ENCODE data around the gene SCN5A.
A peak's percentile ranks its signal among the peaks of the same experiment; 100 is the strongest.

Gene SCN5A

GRCh38 chr3:38605981-38606380 lies 43.5 kb downstream of the SCN5A start:
- no peak overlapping the region for H3K27ac ChIP-seq
- H4K20me1 ChIP-seq: peaks cover 0 to 4% (median 0%) of the 10 kb centered on the region in 11 experiments; a peak in 1 of 22 replicates
- H3K36me3 ChIP-seq: no peaks in the 10 kb centered on the region
- H3K27me3 ChIP-seq: no peaks in the 10 kb centered on the region
- TF ChIP-seq Cebpa-rat (IDR thresholded peaks at IDR 0.05): no peak
- no peak overlapping the region for H3K9ac ChIP-seq
- peak overlapping the region in 1 of 11 experiments; percentile 44; a peak in 2 of 22 replicates for H3K4me2 ChIP-seq
- peaks cover 7 to 40% (median 30%) of the 10 kb centered on the region in 10 experiments; a peak in 17 of 20 replicates for H3K4me1 ChIP-seq
- no peak overlapping the region for H3K4me3 ChIP-seq
- H3K9me3 ChIP-seq (replicated peaks in 1 of 11): peaks cover 0 to 2% (median 0%) of the 10 kb centered on the region in 11 experiments; a peak in 1 of 22 replicates

GRCh38 chr3:38604246-38604645 lies 45.2 kb downstream of the SCN5A start:
- no peak overlapping the region for H3K4me3 ChIP-seq
- peaks cover 7 to 32% (median 25%) of the 10 kb centered on the region in 10 experiments; a peak in 17 of 20 replicates for H3K4me1 ChIP-seq
- peaks cover 0 to 7% (median 0%) of the 10 kb centered on the region in 11 experiments; a peak in 1 of 22 replicates for H3K9me3 ChIP-seq (replicated peaks in 1 of 11)
- H4K20me1 ChIP-seq: peaks cover 0 to 4% (median 0%) of the 10 kb centered on the region in 11 experiments; a peak in 1 of 22 replicates
- H3K27me3 ChIP-seq: no peaks in the 10 kb centered on the region
- no peak overlapping the region for H3K9ac ChIP-seq
- H3K4me2 ChIP-seq: no peak overlapping the region
- H3K36me3 ChIP-seq: no peaks in the 10 kb centered on the region
- no peak for TF ChIP-seq Cebpa-rat (IDR thresholded peaks at IDR 0.05)
- H3K27ac ChIP-seq: no peak overlapping the region

GRCh38 chr3:38603731-38604131 lies 45.8 kb downstream of the SCN5A start:
- peaks cover 0 to 7% (median 0%) of the 10 kb centered on the region in 11 experiments; a peak in 1 of 22 replicates for H3K9me3 ChIP-seq (replicated peaks in 1 of 11)
- no peaks in the 10 kb centered on the region for H3K36me3 ChIP-seq
- H3K27me3 ChIP-seq: no peaks in the 10 kb centered on the region
- H3K4me1 ChIP-seq: peaks cover 7 to 27% (median 23%) of the 10 kb centered on the region in 10 experiments; a peak in 17 of 20 replicates
- H3K27ac ChIP-seq: no peak overlapping the region
- H3K4me3 ChIP-seq: no peak overlapping the region
- peaks cover 0 to 4% (median 0%) of the 10 kb centered on the region in 11 experiments; a peak in 1 of 22 replicates for H4K20me1 ChIP-seq
- H3K9ac ChIP-seq: no peak overlapping the region
- TF ChIP-seq Cebpa-rat (IDR thresholded peaks at IDR 0.05): no peak
- H3K4me2 ChIP-seq: no peak overlapping the region

GRCh38 chr3:38602576-38603250 lies 46.8 kb downstream of the SCN5A start:
- peaks cover 0 to 4% (median 0%) of the 10 kb centered on the region in 11 experiments; a peak in 1 of 22 replicates for H4K20me1 ChIP-seq

GRCh38 chr3:38601956-38602550 lies 47.4 kb downstream of the SCN5A start:
- Histone ChIP-seq H3K9ac (no peak overlapping the region), H3K27me3 (no peaks in the 10 kb centered on the region), H4K20me1 (peaks cover 0 to 4% (median 0%) of the 10 kb centered on the region in 11 experiments; a peak in 1 of 22 replicates), H3K4me3 (no peak overlapping the region), H3K4me1 (peaks cover 7 to 10% (median 8%) of the 10 kb centered on the region in 10 experiments; a peak in 16 of 20 replicates), H3K9me3 (replicated peaks in 1 of 11) (peaks cover 0 to 7% (median 0%) of the 10 kb centered on the region in 11 experiments; a peak in 1 of 22 replicates), H3K36me3 (no peaks in the 10 kb centered on the region), H3K4me2 (no peak overlapping the region), H3K27ac (no peak overlapping the region)
- no peak for TF ChIP-seq Cebpa-rat (IDR thresholded peaks at IDR 0.05)

More at GRCh38 chr3:38602576-38603250, 46.8 kb downstream of the SCN5A start:
- no peak for TF ChIP-seq Cebpa-rat (IDR thresholded peaks at IDR 0.05)
- H3K9ac ChIP-seq: no peak overlapping the region
- no peak overlapping the region for H3K4me2 ChIP-seq
- no peaks in the 10 kb centered on the region for H3K27me3 ChIP-seq
- no peaks in the 10 kb centered on the region for H3K36me3 ChIP-seq
- no peak overlapping the region for H3K4me3 ChIP-seq
- peaks cover 7 to 16% (median 13%) of the 10 kb centered on the region in 10 experiments; a peak in 16 of 20 replicates for H3K4me1 ChIP-seq
- peaks cover 0 to 7% (median 0%) of the 10 kb centered on the region in 11 experiments; a peak in 1 of 22 replicates for H3K9me3 ChIP-seq (replicated peaks in 1 of 11)
- no peak overlapping the region for H3K27ac ChIP-seq

- no peak for TF ChIP-seq Cebpa-rat (IDR thresholded peaks at IDR 0.05)
- H3K4me2 ChIP-seq: no peak overlapping the region
- H3K4me3 ChIP-seq: no peak overlapping the region
- H3K27ac ChIP-seq: no peak overlapping the region
- H3K36me3 ChIP-seq: no peaks in the 10 kb centered on the region
- H3K9me3 ChIP-seq (replicated peaks in 1 of 11): peaks cover 0 to 7% (median 0%) of the 10 kb centered on the region in 11 experiments; a peak in 1 of 22 replicates
- no peak overlapping the region for H3K9ac ChIP-seq
- peaks cover 0 to 4% (median 0%) of the 10 kb centered on the region in 11 experiments; a peak in 1 of 22 replicates for H4K20me1 ChIP-seq
- no peaks in the 10 kb centered on the region for H3K4me1 ChIP-seq
- H3K27me3 ChIP-seq: no peaks in the 10 kb centered on the region
Measured at GRCh38 chr3:38600551-38600950, 48.9 kb downstream of the SCN5A start.

- Histone ChIP-seq H4K20me1 (peaks cover 0 to 4% (median 0%) of the 10 kb centered on the region in 11 experiments; a peak in 1 of 22 replicates), H3K36me3 (no peaks in the 10 kb centered on the region)
Measured at GRCh38 chr3:38599886-38600285, 49.6 kb downstream of the SCN5A start.

GRCh38 chr3:38598791-38599190 lies 50.7 kb downstream of the SCN5A start:
- Histone ChIP-seq H3K4me2 (no peak overlapping the region), H3K36me3 (no peaks in the 10 kb centered on the region), H3K9me3 (replicated peaks in 1 of 11) (peaks cover 0 to 7% (median 0%) of the 10 kb centered on the region in 11 experiments; a peak in 1 of 22 replicates), H3K4me1 (no peaks in the 10 kb centered on the region), H3K27ac (no peak overlapping the region), H3K4me3 (no peak overlapping the region), H3K27me3 (no peaks in the 10 kb centered on the region), H4K20me1 (peaks cover 0 to 4% (median 0%) of the 10 kb centered on the region in 11 experiments; a peak in 1 of 22 replicates), H3K9ac (no peak overlapping the region)
- TF ChIP-seq Cebpa-rat (IDR thresholded peaks at IDR 0.05): no peak

More at GRCh38 chr3:38599886-38600285, 49.6 kb downstream of the SCN5A start:
- H3K4me3 ChIP-seq: no peak overlapping the region
- no peak for TF ChIP-seq Cebpa-rat (IDR thresholded peaks at IDR 0.05)
- peaks cover 0 to 7% (median 0%) of the 10 kb centered on the region in 11 experiments; a peak in 1 of 22 replicates for H3K9me3 ChIP-seq (replicated peaks in 1 of 11)
- H3K27me3 ChIP-seq: no peaks in the 10 kb centered on the region
- H3K4me1 ChIP-seq: no peaks in the 10 kb centered on the region
- no peak overlapping the region for H3K4me2 ChIP-seq
- H3K9ac ChIP-seq: no peak overlapping the region
- no peak overlapping the region for H3K27ac ChIP-seq

- TF ChIP-seq Cebpa-rat (IDR thresholded peaks at IDR 0.05): no peak
- peaks cover 0 to 4% (median 0%) of the 10 kb centered on the region in 11 experiments; a peak in 1 of 22 replicates for H4K20me1 ChIP-seq
- H3K9ac ChIP-seq: no peak overlapping the region
- H3K9me3 ChIP-seq (replicated peaks in 1 of 11): peaks cover 0 to 7% (median 0%) of the 10 kb centered on the region in 11 experiments; a peak in 1 of 22 replicates
- H3K27ac ChIP-seq: no peak overlapping the region
- H3K36me3 ChIP-seq: no peaks in the 10 kb centered on the region
- no peak overlapping the region for H3K4me3 ChIP-seq
- H3K27me3 ChIP-seq: no peaks in the 10 kb centered on the region
- H3K4me2 ChIP-seq: no peak overlapping the region
- H3K4me1 ChIP-seq: no peaks in the 10 kb centered on the region
Measured at GRCh38 chr3:38597502-38598060, 51.9 kb downstream of the SCN5A start.

Data from BLaER1 treated with 17β-estradiol and CSF1 and Interleukin-3, amounts not matched to agents 10 nM and 100 nM (cell line).